Ovary (tissue), 3 donors: Measurements from ENCODE around the gene TANC1.

ENCODE experiments used
- CTCF ChIP-seq, 3 donors: fragments of 450-650 bp in 2 of 3; fragments of 200-600 bp in 1 of 3; IDR thresholded peaks; one replicate each; pipeline versions ENCODE4 v1.5.1 to v1.8.0; 2016 to 2022; ENCODE audit warnings: antibody characterized with exemption in 3 of 3, mild to moderate bottlenecking in 1 of 3
- POLR2A ChIP-seq: fragments of 450-650 bp; IDR thresholded peaks from one replicate; pipeline ENCODE4 v1.6.1; 2017; ENCODE audit warnings: antibody characterized with exemption, mild to moderate bottlenecking, moderate library complexity
- donor health status: DM: no; HTN: no; CAD: no.

GRCh38 chr2:158936978-158937377 lies 31.5 kb upstream of the TANC1 start:
- TF ChIP-seq CTCF (IDR thresholded peaks at IDR 0.05) (no peak), POLR2A (no peak)
